ENCODE data around the gene RAD51B.

GRCh38 chr14:67987606-67988005, 168.0 kb downstream of the RAD51B start:
- TF ChIP-seq CTCF (IDR thresholded peaks at IDR 0.05) (no peak), POLR2A (IDR thresholded peaks at IDR 0.05) (no peak)

Data from ovary (tissue), 3 donors.